GM21717 (cell line): ENCODE measurements around the gene OPCML.

Experiments used
- ATAC-seq: cut with Tn5 transposase; IDR thresholded peaks from one replicate; pipeline ENCODE4 v1.9.1; 2021; ENCODE audit warnings: mild to moderate bottlenecking, moderate library complexity; ENCODE audit not compliant: unreplicated experiment

Gene OPCML

GRCh38 chr11:133047036-133047770 lies 485.1 kb downstream of the OPCML start:
- ATAC-seq, result no peak

GRCh38 chr11:133046252-133046651 lies 486.0 kb downstream of the OPCML start:
- no peak for ATAC-seq

- ATAC-seq, result no peak
Observed at GRCh38 chr11:133041928-133042882, 490.1 kb downstream of the OPCML start.

DNA sequence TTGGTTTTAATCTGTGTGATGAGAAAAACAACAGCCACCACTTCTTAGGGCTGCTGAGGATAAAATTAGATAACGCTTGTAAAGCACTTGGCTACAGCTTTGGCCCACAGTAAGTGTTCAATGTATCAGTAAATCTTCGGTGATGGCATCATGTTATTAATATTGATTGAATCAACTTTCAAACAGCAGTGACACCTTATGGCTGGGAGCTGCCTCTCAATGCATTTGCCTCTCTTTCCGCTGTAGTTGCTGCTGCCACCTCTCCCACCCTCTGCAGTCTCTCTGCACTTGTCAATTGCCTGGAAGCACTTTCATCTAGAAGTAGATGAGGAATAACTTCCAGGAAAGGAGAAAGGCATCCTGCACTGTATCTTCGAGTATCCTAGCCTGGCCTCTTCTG lies 491.1 kb downstream of the OPCML start:
- ATAC-seq, result no peak

GRCh38 chr11:133040289-133040900 lies 491.9 kb downstream of the OPCML start:
- no peak for ATAC-seq

DNA sequence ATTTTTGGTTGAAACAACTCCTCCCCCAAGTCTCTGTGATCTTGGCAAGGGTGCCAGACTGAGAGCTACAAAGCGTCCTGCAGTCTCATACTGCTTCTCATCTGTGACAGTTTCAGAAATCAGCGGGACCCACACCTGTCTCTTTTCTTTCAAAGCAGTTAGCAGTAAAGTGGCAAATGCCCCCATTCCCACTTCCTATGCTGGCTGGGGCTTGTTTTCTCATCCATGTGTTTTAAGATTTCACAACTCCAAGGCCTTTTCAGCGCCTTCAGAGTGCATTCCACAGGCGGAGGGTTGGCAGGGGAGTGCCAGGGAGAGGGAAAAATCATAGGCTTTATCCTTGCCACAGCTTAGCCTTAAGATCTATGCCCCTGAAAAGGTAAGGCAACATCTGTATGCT lies 493.5 kb downstream of the OPCML start:
- ATAC-seq, result no peak

GRCh38 chr11:133034929-133035328 lies 497.4 kb downstream of the OPCML start:
- ATAC-seq, result no peak

DNA sequence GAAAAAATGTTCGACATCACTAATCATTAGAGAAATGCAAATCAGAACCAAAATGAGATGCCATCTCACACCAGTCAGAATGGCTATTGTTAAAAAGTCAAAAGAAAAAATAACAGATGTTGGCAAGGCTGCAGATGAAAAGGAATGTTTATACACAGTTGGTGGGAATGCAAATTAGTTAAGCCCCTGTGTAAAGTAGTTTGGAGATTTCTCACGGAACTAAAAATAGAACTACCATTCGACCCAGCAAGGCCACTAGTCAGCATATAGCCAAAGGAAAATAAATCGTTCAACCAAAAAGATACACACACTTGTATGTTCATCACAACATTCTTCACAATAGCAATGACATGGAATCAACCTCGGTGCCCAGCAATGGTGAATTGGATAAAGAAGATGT lies 503.2 kb downstream of the OPCML start:
- no peak for ATAC-seq

DNA sequence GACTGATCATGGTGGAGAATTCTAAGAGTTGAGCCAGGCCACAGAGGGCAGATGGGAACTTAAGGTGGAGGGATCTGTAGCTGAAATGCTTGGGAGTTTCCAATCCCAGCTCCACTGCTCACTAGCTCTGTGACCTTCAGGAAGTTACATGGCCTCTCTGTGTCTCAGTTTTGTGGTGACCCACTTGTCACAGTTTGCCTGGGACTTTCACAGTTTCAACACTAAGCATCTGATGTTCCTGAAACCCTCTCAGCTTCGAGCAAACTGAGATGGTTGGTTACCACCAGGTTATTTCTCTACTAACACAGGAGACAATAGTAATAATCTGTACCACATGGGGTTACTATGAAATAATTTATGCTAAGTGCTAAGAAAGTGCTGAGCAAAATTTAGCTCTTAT lies 505.3 kb downstream of the OPCML start:
- ATAC-seq, result no peak

GRCh38 chr11:133024301-133024700 lies 508.0 kb downstream of the OPCML start:
- no peak for ATAC-seq

DNA sequence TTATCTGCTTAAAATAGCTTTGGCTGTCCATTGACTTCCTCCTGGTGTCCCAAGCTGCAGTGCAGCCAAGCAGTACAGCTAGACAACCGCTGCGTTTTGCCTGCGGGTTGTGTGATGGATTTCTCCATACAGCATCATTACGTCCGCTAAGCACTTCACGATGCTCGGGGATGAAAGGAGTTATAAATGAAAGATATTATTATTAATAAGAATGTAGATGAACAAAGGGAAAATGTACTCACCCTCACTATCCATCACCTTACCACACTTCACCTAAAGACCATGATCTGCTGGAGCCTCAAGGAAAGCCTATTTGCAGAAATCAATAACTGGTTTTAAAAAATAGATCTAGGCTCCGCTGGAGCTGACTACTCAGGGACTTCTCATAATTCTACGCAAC lies 509.1 kb downstream of the OPCML start:
- no peak for ATAC-seq

DNA sequence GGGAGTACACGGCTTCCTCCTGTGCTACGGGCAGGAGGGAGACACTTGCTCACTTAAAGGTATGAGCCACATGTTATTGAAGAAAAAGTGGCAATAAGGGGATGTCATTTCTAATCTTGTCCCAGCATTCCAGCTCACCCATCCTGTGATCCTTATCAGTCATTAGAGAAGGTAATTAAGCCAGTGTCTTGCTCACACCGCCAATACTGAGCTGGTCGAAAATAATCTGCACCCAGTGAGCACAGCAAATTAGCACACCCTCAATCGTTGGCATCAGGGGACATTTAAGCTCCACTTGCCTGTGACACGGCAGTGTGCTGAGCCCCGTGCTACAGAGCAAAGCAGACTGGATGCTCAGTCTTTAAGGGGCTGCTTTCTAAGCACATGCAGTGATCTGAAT lies 510.7 kb downstream of the OPCML start:
- no peak for ATAC-seq

DNA sequence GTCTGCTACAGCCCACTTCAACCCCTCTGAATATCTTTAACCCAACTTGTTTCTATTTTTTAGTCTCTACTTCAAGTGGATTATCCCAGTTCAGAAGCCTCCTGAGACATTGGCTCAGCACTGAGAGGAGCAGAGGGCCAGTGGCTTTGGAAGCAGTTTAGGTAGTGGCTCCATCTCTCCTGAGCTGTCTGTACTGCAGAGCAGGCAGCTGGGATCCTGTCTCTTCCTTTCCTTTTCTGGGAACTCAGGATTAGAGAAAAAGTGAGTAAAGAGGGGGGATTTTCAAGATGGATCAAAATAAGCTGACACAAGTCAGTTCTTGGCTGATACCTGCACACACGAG lies 512.0 kb downstream of the OPCML start:
- no peak for ATAC-seq

DNA sequence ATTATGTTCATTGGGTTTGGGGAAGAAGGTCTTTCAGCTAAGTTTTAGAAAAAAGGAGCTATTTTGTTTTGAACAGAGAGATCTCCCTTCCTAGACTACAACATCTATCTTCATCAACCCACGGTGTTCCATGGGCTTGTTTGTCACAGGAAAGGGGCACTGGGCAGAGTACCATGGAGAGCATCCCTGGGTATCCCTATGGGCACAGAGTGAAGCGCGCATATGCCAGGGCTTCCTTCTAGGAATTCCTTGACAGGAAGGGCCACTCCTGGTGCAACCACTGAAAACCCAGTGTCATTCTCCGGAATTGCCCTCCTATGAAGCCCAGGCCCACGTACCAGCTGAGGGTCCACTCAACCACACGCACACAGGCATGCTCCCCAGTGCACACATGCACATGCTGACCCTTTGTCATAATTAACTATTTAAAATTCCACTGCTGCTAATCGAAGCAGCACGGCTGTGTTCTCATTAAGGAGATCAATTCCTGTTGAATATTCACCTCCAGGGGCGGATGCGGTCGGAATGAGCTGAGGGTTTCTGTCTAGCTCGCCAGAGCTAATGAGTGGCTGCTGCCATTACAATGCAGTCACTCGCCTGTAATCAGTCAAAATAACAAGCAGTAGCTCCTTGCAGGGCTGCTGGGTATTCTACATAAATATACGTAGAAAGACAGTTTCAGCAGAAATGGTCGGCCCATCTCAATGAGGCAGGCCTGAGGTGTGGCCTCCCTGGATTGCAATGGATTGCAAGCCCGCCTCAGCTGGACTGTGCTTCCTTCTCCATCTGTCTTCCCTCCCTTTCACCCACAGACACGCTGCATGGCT lies 512.5 kb downstream of the OPCML start:
- no peak for ATAC-seq

- no peak for ATAC-seq
Observed at GRCh38 chr11:133015457-133015856, 516.8 kb downstream of the OPCML start.

DNA sequence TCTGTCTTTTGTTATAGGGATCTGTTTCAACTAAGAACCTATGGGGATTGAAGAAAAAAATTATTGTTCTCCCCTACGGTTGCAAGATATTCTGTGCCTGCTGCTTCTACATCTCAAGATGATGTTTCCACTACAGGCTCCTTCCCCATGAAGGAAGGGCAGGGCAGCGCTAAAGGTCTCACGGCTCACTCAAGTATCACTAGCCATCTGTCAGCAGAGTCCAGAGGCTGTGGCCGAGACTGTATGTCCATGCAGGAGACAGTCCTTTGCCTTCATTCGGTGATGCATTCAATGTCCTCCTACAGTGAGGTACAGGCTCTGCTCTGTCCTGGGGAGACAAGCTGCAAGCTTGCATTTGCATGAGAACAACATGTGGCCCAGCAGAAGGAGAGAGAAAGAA lies 518.0 kb downstream of the OPCML start:
- no peak for ATAC-seq

- ATAC-seq, result no peak
Observed at GRCh38 chr11:133012803-133013202, 519.5 kb downstream of the OPCML start.

- no peak for ATAC-seq
Observed at GRCh38 chr11:133011604-133012003, 520.7 kb downstream of the OPCML start.

DNA sequence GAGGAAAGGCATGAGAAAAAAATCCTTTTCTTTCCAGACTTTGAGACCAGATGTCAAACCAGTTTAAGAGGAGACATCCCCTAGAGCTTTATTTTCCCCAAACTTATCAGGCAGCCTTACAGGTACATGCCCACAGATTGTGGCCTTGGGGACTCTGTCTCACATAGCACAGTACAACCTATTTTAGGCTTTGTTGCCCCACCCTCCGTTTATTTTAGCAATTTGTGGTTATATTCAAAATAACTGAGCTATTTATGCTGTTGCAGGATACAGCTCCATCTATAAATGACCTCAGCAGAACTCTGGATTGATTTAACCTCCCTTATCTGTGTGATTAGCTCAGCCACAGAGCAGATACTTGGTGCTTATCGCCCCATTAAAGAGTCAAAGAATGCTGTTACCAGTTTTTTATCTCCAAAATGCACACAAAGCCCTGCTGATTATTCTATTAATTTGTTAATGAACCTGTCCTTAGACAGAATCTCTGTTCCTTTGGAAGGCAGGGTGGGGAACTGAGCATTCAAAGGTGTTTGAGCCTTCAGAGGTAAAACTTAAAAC lies 525.2 kb downstream of the OPCML start:
- no peak for ATAC-seq

DNA sequence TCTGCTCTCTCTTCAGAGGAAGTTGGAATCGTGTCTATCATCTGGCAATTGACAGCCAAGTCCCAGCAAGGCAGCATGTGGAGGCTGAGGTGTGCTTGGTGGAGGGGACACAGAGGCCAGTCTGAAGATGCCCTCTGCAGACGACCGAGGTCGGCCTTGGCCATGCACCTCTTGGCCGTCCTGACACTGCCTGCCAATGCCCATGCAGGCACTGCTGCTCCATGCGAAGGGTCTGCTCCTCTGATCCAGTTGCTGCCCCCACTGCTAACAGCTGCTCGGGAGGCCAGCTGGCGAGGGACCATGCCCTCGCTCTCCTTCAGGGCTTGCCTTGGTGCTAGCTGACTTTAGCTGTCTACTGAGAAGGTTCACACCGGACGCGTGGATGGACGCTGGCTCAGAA lies 527.9 kb downstream of the OPCML start:
- no peak for ATAC-seq

GRCh38 chr11:132999516-132999915 lies 532.8 kb downstream of the OPCML start:
- no peak for ATAC-seq
